Measurements from ENCODE around the gene SLC16A11.
"Not testable (repeated sequence)": the region's sequence is repeated elsewhere in the genome, so short reads cannot be mapped to it uniquely, and the experiment has no call there.

The SLC16A11 gene
- 0.87 to 1.2 (median 0.96) reads per million in 3 experiments for total RNA-seq

GRCh38 chr17:7043497-7044198 lies at the start of gene SLC16A11:
Gene SLC16A11 (minus strand): TSS chr17:7044092. CDS start chr17:7043513, 579 bp downstream.
- DNase-seq, result no peak

GRCh38 chr17:7091311-7092005 lies 47.6 kb upstream of the SLC16A11 start:
- peak; percentile 29 for DNase-seq

GRCh38 chr17:7089570-7089969 lies 45.7 kb upstream of the SLC16A11 start:
- not testable (repeated sequence) for DNase-seq

GRCh38 chr17:7088442-7088841 lies 44.5 kb upstream of the SLC16A11 start:
- not testable (repeated sequence) for DNase-seq

GRCh38 chr17:7084088-7084487 lies 40.2 kb upstream of the SLC16A11 start:
- no peak for DNase-seq

GRCh38 chr17:7083592-7083991 lies 39.7 kb upstream of the SLC16A11 start:
- no peak for DNase-seq

GRCh38 chr17:7081341-7082062 lies 37.6 kb upstream of the SLC16A11 start:
- DNase-seq, result peak; percentile 28

GRCh38 chr17:7080456-7081041 lies 36.7 kb upstream of the SLC16A11 start:
- no peak for DNase-seq

GRCh38 chr17:7079581-7080455 lies 35.9 kb upstream of the SLC16A11 start, which contains the start of gene CLEC10A:
Gene CLEC10A (minus strand): TSS chr17:7080251. CDS start chr17:7078812, 1,439 bp downstream.
- no peak for DNase-seq

- DNase-seq, result no peak
Measured at GRCh38 chr17:7078711-7079110, 34.8 kb upstream of the SLC16A11 start.

- DNase-seq, result no peak
Measured at GRCh38 chr17:7077911-7078546, 34.1 kb upstream of the SLC16A11 start.

- no peak for DNase-seq
Measured at GRCh38 chr17:7074931-7075330, 31.0 kb upstream of the SLC16A11 start.

- no peak for DNase-seq
Measured at GRCh38 chr17:7072406-7072805, 28.5 kb upstream of the SLC16A11 start.

- no peak for DNase-seq
Measured at GRCh38 chr17:7070712-7071111, 26.8 kb upstream of the SLC16A11 start.

- DNase-seq, result no peak
Measured at GRCh38 chr17:7068268-7068667, 24.4 kb upstream of the SLC16A11 start.

- no peak for DNase-seq
Measured at GRCh38 chr17:7067198-7067597, 23.3 kb upstream of the SLC16A11 start.

- DNase-seq, result no peak
Measured at GRCh38 chr17:7064261-7064660, 20.4 kb upstream of the SLC16A11 start.

GRCh38 chr17:7063518-7064094 lies 19.7 kb upstream of the SLC16A11 start:
- no peak for DNase-seq

GRCh38 chr17:7060165-7060891 lies 16.4 kb upstream of the SLC16A11 start:
- DNase-seq, result no peak

GRCh38 chr17:7058831-7059447 lies 15.0 kb upstream of the SLC16A11 start:
- no peak for DNase-seq

Measured in central memory CD4-positive, alpha-beta T cell (primary cell).